ENCODE measurements around the gene NELFE.
"Not testable (repeated sequence)": the region's sequence is repeated elsewhere in the genome, so short reads cannot be mapped to it uniquely, and the experiment has no call there.

Gene NELFE, protein sequence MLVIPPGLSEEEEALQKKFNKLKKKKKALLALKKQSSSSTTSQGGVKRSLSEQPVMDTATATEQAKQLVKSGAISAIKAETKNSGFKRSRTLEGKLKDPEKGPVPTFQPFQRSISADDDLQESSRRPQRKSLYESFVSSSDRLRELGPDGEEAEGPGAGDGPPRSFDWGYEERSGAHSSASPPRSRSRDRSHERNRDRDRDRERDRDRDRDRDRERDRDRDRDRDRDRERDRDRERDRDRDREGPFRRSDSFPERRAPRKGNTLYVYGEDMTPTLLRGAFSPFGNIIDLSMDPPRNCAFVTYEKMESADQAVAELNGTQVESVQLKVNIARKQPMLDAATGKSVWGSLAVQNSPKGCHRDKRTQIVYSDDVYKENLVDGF

DNA sequence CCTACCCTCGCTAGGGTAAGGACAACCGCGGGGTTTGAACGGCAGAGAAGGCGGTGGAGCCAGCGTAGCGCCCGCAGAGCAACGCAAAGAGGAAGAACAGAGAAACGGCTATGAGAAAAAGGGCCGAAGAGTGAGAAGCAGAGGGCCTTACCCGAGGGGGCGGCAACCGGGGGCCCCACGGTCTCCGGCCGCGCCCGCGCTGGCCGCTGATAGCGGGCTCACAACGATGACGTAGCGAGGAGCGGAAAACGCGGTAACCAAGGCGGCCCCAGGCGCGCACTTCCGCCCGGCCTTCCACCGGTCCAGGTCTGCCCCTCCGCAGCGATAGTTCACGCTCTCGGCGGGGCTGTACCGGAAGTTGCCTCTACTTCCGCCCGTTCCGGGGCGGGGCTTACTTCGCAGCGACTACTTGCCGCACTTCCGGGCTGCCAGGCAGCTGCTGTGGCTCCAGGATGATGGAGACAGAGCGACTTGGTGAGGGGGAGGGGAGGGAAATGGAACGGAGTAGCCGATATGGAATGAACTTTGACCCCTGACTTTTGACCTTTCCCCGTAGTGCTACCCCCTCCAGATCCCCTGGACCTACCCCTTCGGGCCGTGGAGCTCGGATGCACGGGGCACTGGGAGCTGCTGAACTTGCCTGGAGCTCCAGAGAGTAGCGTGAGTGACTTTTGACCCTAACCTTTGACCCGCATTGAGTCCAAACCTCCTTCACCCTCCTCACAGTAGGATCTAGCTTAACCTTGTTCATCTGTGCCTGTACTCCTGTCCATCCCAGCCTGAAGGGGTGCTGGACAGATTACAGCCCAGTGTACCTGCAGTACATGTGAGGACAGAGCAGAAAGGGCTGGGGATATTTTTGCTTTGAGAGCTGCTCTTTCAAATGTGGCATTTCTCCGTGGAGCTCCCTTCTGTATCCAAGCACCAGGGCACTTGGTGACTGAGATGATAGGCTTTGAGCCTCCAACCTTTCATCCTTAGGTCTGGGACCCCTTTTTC, at the start of gene NELFE, which contains the start of gene SKIC2:
NELFE (minus strand) TSS at position 231 of the 999 bp plus-strand sequence. CDS start 525 bp downstream, outside the sequence.
SKIC2 (plus strand) TSS at position 435 of the 999 bp plus-strand sequence; CDS start at position 453, 18 bp downstream.
- Histone ChIP-seq H3K4me3 (ENCODE audit: low read depth in 1 of 2, low read length in 1 of 2) (peak within 1 kb of the TSS; percentile 87 to 88), H3K27ac (peak within 1 kb of the TSS; percentile 90), H3K4me1 (ENCODE audit: control insufficient read depth in 1 of 2, insufficient read depth in 1 of 2, low read depth in 1 of 2, low read length in 1 of 2) (peaks cover 17 to 18% of the 10 kb centered on the region in 2 experiments), H3K36me3 (peaks cover 71% of the 10 kb centered on the region), H3K27me3 (no peaks in the 10 kb centered on the region), H3K9me3 (no peaks in the 10 kb centered on the region)
- TF ChIP-seq CTCF (IDR thresholded peaks at IDR 0.05), result peak; percentile 16

- H3K27me3 ChIP-seq; H3K4me1 ChIP-seq (ENCODE audit: control insufficient read depth in 1 of 2, insufficient read depth in 1 of 2, low read depth in 1 of 2, low read length in 1 of 2); H3K36me3 ChIP-seq; H3K9me3 ChIP-seq; H3K4me3 ChIP-seq (ENCODE audit: low read depth in 1 of 2, low read length in 1 of 2); H3K27ac ChIP-seq: not testable (repeated sequence)
Observed at GRCh38 chr6:32008037-32008436, 49.3 kb upstream of the NELFE start.

GRCh38 chr6:32007086-32007485, 48.3 kb upstream of the NELFE start:
- H3K27me3 ChIP-seq; H3K9me3 ChIP-seq; H3K27ac ChIP-seq; H3K4me1 ChIP-seq (ENCODE audit: control insufficient read depth in 1 of 2, insufficient read depth in 1 of 2, low read depth in 1 of 2, low read length in 1 of 2); H3K4me3 ChIP-seq (ENCODE audit: low read depth in 1 of 2, low read length in 1 of 2); H3K36me3 ChIP-seq: not testable (repeated sequence)

DNA sequence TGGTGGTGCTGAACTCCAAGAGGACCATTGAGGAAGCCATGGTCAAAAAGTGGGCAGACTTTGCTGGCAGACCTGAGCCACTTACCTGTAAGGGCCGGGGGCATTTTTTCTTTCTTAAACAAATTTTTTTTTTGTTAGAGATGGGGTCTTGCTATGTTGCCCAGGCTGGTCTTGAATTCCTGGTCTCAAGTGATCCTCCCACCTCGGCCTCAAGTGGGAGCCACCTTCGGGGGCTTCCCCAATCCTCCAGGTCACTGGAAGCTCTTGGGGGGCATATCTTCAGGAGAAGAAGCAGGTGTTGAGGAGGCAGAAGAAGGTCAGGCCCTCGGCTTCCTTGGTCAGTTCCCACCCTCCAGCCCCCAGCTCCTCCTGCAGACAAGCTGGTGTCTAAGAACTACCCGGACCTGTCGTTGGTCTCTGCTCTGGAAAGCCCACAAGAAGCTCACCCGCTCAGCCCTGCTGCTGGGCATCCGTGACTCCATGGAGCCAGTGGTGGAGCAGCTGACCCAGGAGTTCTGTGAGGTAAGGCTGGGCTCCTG, 47.3 kb upstream of the NELFE start:
- not testable (repeated sequence) for H3K4me3 ChIP-seq (ENCODE audit: low read depth in 1 of 2, low read length in 1 of 2); H3K9me3 ChIP-seq; H3K36me3 ChIP-seq; H3K27me3 ChIP-seq; H3K27ac ChIP-seq; H3K4me1 ChIP-seq (ENCODE audit: control insufficient read depth in 1 of 2, insufficient read depth in 1 of 2, low read depth in 1 of 2, low read length in 1 of 2)

GRCh38 chr6:32005538-32005880, 46.7 kb upstream of the NELFE start:
- H3K36me3 ChIP-seq; H3K27me3 ChIP-seq; H3K9me3 ChIP-seq; H3K27ac ChIP-seq; H3K4me3 ChIP-seq (ENCODE audit: low read depth in 1 of 2, low read length in 1 of 2); H3K4me1 ChIP-seq (ENCODE audit: control insufficient read depth in 1 of 2, insufficient read depth in 1 of 2, low read depth in 1 of 2, low read length in 1 of 2): not testable (repeated sequence)

DNA sequence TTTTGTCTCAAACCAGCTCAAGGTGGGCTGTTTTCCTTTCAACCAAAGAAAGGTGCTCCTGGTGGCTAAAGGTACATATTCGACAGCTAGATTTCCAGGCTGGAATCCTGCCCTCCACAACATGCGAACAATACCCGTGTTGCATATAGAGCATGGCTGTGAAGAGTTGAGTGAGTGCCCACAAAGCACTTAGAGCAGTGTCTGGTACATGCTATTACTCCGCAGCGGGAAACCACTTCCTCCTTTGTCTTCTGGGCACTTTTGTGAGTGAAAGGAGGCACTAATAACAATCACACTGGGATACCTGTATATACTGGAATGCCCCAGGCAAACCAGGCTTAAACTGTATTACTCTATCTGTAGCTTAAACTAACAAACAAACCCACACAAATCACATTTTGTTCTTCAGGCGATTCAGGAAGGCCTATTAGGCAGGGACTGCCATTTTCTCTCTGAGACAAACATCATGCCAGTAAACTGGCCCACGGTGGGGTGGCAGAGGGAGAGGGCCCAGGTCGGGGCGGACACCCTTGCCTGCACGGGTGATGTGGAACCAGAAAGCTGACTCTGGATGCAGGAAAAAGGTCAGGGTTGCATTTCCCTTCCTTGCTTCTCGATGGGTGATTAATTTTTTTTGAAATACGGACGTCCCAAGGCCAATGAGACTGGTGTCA, 46.2 kb upstream of the NELFE start:
- H3K27me3 ChIP-seq; H3K4me3 ChIP-seq (ENCODE audit: low read depth in 1 of 2, low read length in 1 of 2); H3K27ac ChIP-seq; H3K9me3 ChIP-seq; H3K36me3 ChIP-seq; H3K4me1 ChIP-seq (ENCODE audit: control insufficient read depth in 1 of 2, insufficient read depth in 1 of 2, low read depth in 1 of 2, low read length in 1 of 2): not testable (repeated sequence)

DNA sequence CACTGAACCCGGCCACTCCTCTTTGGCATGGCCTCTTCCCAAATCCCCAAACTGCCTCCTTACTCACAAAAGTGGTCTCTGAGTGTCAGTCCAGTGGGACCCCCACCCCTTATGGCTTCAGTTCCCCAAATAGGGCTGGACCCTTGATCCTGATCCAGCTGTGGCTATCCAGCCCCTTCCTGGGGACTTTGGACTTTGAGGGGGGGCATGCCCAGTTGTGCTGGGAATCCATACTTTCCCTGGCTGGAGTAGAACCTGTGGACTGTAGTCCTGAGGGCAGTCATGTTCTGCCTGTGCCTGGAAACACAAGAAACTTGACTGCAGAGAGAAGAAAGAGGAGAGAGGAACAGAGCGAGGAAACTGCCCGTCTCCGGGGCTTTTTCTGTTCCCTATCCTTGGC, 45.6 kb upstream of the NELFE start:
- H3K4me1 ChIP-seq (ENCODE audit: control insufficient read depth in 1 of 2, insufficient read depth in 1 of 2, low read depth in 1 of 2, low read length in 1 of 2); H3K4me3 ChIP-seq (ENCODE audit: low read depth in 1 of 2, low read length in 1 of 2); H3K27me3 ChIP-seq; H3K27ac ChIP-seq; H3K9me3 ChIP-seq; H3K36me3 ChIP-seq: not testable (repeated sequence)

DNA sequence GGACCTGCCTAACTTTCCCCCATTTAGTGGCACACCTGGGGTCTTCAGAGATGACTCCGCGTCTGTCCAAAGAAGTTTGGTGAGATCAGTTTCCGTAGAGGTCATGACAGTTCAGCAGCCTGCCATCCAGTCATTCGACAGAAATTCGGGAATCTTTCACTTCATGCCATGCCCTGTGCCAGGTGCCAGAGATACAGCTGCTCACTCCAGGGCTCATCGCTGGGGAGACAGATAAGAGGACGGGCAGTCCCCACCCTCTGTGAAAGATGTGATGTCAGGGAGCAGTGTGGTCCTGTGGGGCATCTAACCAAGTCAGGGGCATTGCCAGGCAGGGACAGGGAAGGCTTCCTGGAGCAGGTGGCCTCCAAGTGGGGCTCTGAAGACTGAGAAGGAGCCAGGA, 44.5 kb upstream of the NELFE start:
- H3K9me3 ChIP-seq; H3K4me3 ChIP-seq (ENCODE audit: low read depth in 1 of 2, low read length in 1 of 2); H3K27me3 ChIP-seq; H3K36me3 ChIP-seq; H3K27ac ChIP-seq; H3K4me1 ChIP-seq (ENCODE audit: control insufficient read depth in 1 of 2, insufficient read depth in 1 of 2, low read depth in 1 of 2, low read length in 1 of 2): not testable (repeated sequence)

DNA sequence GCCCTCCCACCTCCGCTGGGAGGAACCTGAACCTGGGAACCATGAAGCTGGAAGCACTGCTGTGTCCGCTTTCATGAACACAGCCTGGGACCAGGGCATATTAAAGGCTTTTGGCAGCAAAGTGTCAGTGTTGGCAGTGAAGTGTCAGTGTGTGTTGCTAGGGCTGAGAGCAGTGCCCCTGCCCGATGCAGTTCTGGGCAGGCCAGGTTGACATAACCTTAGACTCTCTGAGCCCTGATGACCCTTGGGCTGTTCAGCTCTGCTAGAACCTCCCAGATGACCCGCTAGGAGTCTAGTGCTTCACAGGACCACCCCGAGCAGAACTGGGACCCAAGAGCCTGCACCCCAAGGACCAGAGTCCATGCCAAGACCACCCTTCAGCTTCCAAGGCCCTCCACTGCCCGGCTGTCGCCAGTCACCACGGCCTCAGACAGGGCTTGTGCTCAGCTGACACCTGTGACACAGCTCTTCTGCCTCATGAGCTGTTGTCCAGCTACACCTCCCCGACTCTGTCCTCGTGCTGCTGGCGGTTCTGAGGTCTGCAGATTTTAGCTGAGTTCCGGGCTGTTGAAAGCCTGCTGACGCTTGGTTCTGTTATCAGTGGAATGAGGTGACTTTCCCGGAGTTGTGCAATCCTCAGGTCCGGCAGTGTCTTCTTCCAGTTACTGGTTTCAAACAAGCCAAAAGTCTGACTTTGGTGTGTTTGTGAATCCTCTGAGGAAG, 43.9 kb upstream of the NELFE start:
- H3K4me1 ChIP-seq (ENCODE audit: control insufficient read depth in 1 of 2, insufficient read depth in 1 of 2, low read depth in 1 of 2, low read length in 1 of 2); H3K4me3 ChIP-seq (ENCODE audit: low read depth in 1 of 2, low read length in 1 of 2); H3K9me3 ChIP-seq; H3K27me3 ChIP-seq; H3K36me3 ChIP-seq; H3K27ac ChIP-seq: not testable (repeated sequence)

GRCh38 chr6:31996385-31996784, 37.6 kb upstream of the NELFE start:
- not testable (repeated sequence) for H3K4me3 ChIP-seq (ENCODE audit: low read depth in 1 of 2, low read length in 1 of 2); H3K4me1 ChIP-seq (ENCODE audit: control insufficient read depth in 1 of 2, insufficient read depth in 1 of 2, low read depth in 1 of 2, low read length in 1 of 2); H3K27me3 ChIP-seq; H3K36me3 ChIP-seq; H3K9me3 ChIP-seq; H3K27ac ChIP-seq

- not testable (repeated sequence) for H3K4me3 ChIP-seq (ENCODE audit: low read depth in 1 of 2, low read length in 1 of 2); H3K27me3 ChIP-seq; H3K4me1 ChIP-seq (ENCODE audit: control insufficient read depth in 1 of 2, insufficient read depth in 1 of 2, low read depth in 1 of 2, low read length in 1 of 2); H3K36me3 ChIP-seq; H3K9me3 ChIP-seq; H3K27ac ChIP-seq
Observed at GRCh38 chr6:31994421-31994820, 35.6 kb upstream of the NELFE start.
